ENCODE results near the gene STAMBP. TPM values are rescaled to one million over a fixed set of nuclear protein-coding genes. Genes with fewer than 3 reads are reported as not detected.

Gene STAMBP
- polyA plus RNA-seq, 3 donors = 26.0 to 40.8 (median 40.7) TPM

- Mint-ChIP-seq H3K27ac (no peak overlapping the region), H3K4me3 (no peak overlapping the region), H3K36me3 (no peaks in the 10 kb centered on the region), H3K27me3 (ENCODE audit: low read depth in 3 of 3) (peaks cover 0 to 4% (median 3%) of the 10 kb centered on the region in 3 donors), H3K9me3 (peaks cover 0 to 4% (median 0%) of the 10 kb centered on the region in 7 donors), H3K4me1 (peaks cover 3% of the 10 kb centered on the region)
- Histone ChIP-seq H3K36me3 (replicated peaks in 1 of 2; ENCODE audit: control insufficient read depth in 1 of 2, insufficient read depth in 2 of 2, low read length in 2 of 2) (no peaks in the 10 kb centered on the region), H3K4me3 (replicated peaks in 1 of 3; ENCODE audit: low read depth in 2 of 3, low read length in 3 of 3) (no peak overlapping the region), H3K79me2 (ENCODE audit: insufficient read depth, low read length) (no peaks in the 10 kb centered on the region), H2AFZ (ENCODE audit: insufficient read depth, low read depth, low read length, poor library complexity, severe bottlenecking) (no peak overlapping the region), H3K4me2 (replicated peaks; ENCODE audit: extremely low read depth, low read length, poor library complexity, severe bottlenecking) (no peak overlapping the region), H3K27me3 (ENCODE audit: control insufficient read depth in 2 of 2, insufficient read depth in 2 of 2, low read length in 2 of 2) (no peaks in the 10 kb centered on the region), H3K9me3 (replicated peaks in 1 of 2; ENCODE audit: control insufficient read depth in 1 of 2, insufficient read depth in 1 of 2, low read length in 2 of 2) (no peaks in the 10 kb centered on the region), H3K9ac (ENCODE audit: insufficient read depth, low read length, poor library complexity, severe bottlenecking) (no peak overlapping the region), H4K20me1 (ENCODE audit: insufficient read depth, low read length) (no peaks in the 10 kb centered on the region), H3K27ac (ENCODE audit: low read depth in 1 of 2, low read length in 2 of 2) (no peak overlapping the region), H3K4me1 (ENCODE audit: control insufficient read depth in 1 of 2, insufficient read depth in 2 of 2, low read length in 2 of 2) (no peaks in the 10 kb centered on the region)
- DNase-seq = no peak
- intact Hi-C loops (cut with micrococcal nuclease) = no loop called here
- TF ChIP-seq, protein P1, sequence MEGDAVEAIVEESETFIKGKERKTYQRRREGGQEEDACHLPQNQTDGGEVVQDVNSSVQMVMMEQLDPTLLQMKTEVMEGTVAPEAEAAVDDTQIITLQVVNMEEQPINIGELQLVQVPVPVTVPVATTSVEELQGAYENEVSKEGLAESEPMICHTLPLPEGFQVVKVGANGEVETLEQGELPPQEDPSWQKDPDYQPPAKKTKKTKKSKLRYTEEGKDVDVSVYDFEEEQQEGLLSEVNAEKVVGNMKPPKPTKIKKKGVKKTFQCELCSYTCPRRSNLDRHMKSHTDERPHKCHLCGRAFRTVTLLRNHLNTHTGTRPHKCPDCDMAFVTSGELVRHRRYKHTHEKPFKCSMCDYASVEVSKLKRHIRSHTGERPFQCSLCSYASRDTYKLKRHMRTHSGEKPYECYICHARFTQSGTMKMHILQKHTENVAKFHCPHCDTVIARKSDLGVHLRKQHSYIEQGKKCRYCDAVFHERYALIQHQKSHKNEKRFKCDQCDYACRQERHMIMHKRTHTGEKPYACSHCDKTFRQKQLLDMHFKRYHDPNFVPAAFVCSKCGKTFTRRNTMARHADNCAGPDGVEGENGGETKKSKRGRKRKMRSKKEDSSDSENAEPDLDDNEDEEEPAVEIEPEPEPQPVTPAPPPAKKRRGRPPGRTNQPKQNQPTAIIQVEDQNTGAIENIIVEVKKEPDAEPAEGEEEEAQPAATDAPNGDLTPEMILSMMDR (IDR thresholded peaks at IDR 0.05) = no peak
- WGBS (ENCODE audit: insufficient coverage) = 96% methylated on average over 5 of the region's 9 CpGs
Observed at GRCh38 chr2:73890301-73891092, 61.7 kb downstream of the STAMBP start.

DNA sequence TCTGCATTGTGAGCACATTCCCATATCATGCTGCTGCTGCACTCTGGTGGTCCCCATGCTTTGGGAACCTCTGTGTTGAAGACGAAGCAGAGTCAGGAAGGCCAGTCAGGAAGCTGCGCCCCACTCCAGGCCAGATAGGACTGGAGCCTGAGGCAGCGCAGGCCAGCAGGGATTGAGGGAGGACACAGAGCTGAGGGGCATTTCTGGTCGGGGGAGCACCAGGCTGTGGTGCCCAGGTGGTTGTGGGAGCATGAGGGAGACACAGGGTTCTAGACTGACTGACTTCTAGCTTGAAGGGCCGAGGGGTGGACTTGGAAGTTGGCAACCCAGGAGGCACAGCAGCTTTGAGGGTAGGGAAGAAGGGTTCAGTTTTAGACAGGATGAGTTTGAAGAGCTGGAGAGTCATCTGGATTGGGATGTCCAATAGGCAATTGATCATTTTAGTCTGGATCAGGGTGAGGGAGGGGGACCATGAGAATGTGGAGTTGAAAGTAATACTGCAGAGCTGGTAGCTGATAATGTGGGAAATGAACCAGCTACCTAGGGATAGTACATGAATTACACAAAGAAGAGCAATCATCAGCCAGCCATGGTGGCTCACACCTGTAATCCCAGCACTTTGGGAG is 62.6 kb downstream of the STAMBP start:
- Histone ChIP-seq H3K4me1 (ENCODE audit: control insufficient read depth in 1 of 2, insufficient read depth in 2 of 2, low read length in 2 of 2) (peaks cover under 1% of the 10 kb centered on the region in 2 donors), H3K27ac (ENCODE audit: low read depth in 1 of 2, low read length in 2 of 2) (no peak overlapping the region), H3K79me2 (ENCODE audit: insufficient read depth, low read length) (no peaks in the 10 kb centered on the region), H3K4me3 (replicated peaks in 1 of 3; ENCODE audit: low read depth in 2 of 3, low read length in 3 of 3) (no peak overlapping the region), H3K9ac (ENCODE audit: insufficient read depth, low read length, poor library complexity, severe bottlenecking) (no peak overlapping the region), H2AFZ (ENCODE audit: insufficient read depth, low read depth, low read length, poor library complexity, severe bottlenecking) (no peak overlapping the region), H3K36me3 (replicated peaks in 1 of 2; ENCODE audit: control insufficient read depth in 1 of 2, insufficient read depth in 2 of 2, low read length in 2 of 2) (no peaks in the 10 kb centered on the region), H3K4me2 (replicated peaks; ENCODE audit: extremely low read depth, low read length, poor library complexity, severe bottlenecking) (no peak overlapping the region), H4K20me1 (ENCODE audit: insufficient read depth, low read length) (no peaks in the 10 kb centered on the region), H3K9me3 (replicated peaks in 1 of 2; ENCODE audit: control insufficient read depth in 1 of 2, insufficient read depth in 1 of 2, low read length in 2 of 2) (no peaks in the 10 kb centered on the region), H3K27me3 (ENCODE audit: control insufficient read depth in 2 of 2, insufficient read depth in 2 of 2, low read length in 2 of 2) (no peaks in the 10 kb centered on the region)
- Mint-ChIP-seq H3K4me3 (no peak overlapping the region), H3K27me3 (ENCODE audit: low read depth in 3 of 3) (peaks cover 0 to 5% (median 4%) of the 10 kb centered on the region in 3 donors), H3K27ac (peak overlapping the region in 1 of 7 donors; percentile 16), H3K4me1 (peaks cover 6% of the 10 kb centered on the region), H3K9me3 (peaks cover 0 to 2% (median 0%) of the 10 kb centered on the region in 7 donors), H3K36me3 (no peaks in the 10 kb centered on the region)
- intact Hi-C loops (cut with micrococcal nuclease) = no loop called here
- 93% methylated on average over 5 of the region's 5 CpGs for WGBS (ENCODE audit: insufficient coverage)
- no peak for DNase-seq
- TF ChIP-seq, protein P1 (IDR thresholded peaks at IDR 0.05) = no peak
